GM19452 (cell line): ENCODE results near the gene FAM161A.

Experiments used
- ATAC-seq: cut with Tn5 transposase; IDR thresholded peaks from one replicate; pipeline ENCODE4 v1.9.1; 2021; ENCODE audit not compliant: unreplicated experiment

The FAM161A gene

GRCh38 chr2:61787941-61788563 lies 65.8 kb downstream of the FAM161A start:
- no peak for ATAC-seq

- no peak for ATAC-seq
Observed at GRCh38 chr2:61786876-61787275, 67.0 kb downstream of the FAM161A start.

DNA sequence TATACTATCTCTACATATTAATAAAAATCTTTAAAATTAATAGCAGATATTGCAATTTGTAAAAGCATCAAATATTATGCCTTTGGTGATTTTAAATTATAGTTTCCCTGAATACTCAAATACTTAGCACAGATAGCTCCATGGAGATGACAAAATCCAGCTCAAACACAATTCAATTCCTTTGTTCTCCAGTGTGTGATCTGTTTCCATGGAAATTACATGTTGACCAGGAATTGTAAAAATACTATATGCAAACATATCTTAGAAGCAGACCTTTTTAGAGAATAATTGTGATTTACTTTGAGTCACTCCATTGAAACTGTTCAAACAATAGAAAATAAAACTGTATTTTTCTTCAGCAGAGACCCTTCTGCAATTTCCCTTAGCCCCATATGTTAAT lies 68.3 kb downstream of the FAM161A start:
- no peak for ATAC-seq

- ATAC-seq = no peak
Observed at GRCh38 chr2:61784643-61785042, 69.2 kb downstream of the FAM161A start.

DNA sequence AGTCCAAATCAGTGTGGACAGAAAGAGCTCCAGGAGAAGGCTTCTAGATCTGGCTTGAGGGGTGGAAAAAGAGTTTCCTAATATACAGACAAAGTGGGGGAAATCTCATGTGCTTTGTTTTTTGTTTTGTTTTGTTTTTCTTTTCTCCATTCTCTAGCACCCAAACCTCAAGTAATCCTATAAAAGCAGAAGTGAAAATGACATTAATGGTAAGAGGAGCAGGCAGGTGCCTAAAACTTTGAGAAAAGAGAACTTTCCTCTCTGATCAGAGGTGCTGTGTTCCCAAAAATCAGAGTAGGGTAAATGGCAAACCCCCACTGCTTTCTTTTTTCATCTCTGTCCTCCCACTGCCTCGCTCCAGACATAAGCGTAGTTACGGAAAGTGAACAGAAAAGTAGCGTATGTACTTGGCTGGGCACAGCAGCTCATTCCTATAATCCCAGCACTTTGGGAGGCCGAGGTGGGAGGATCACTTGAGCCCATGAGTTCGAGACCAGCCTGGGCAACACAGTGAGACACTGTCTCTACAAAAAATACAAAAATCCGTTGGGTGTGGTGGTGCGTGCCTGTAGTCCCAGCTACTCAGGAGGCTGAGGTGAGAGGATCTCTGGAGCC lies 77.8 kb downstream of the FAM161A start:
- ATAC-seq = peak; percentile 75
